Kidney (tissue), 14 donors: Measurements from ENCODE around the gene TMEM170A. TPM values are rescaled to one million over a fixed set of nuclear protein-coding genes. Genes with fewer than 3 reads are reported as not detected.
A peak's percentile ranks its signal among the peaks of the same experiment; 100 is the strongest.

Source experiments
- DNase-seq, 5 donors: peaks; one replicate each; pipeline ENCODE4 v3.0.0-alpha.2; 2013 to 2020
- FAIRE-seq: peaks from 2 replicates; lab custom pipeline; 2012; peaks lifted over from hg19 to GRCh38; lab: Jason Lieb, UNC
- H3K27ac ChIP-seq, 2 donors: one replicate each; pipeline ENCODE4 v1.7.0; 2013; ENCODE audit warnings: low read depth in 2 of 2, low read length in 2 of 2, inconsistent platforms in 1 of 2
- H3K27me3 ChIP-seq: one replicate; pipeline ENCODE4 v1.7.1; 2013; ENCODE audit warnings: low read length, inconsistent platforms; ENCODE audit not compliant: control insufficient read depth, insufficient read depth
- H3K36me3 ChIP-seq, 3 donors: one replicate each; pipeline versions ENCODE4 v1.7.0 to v1.7.1; 2013; ENCODE audit warnings: low read length in 3 of 3, control low read depth in 1 of 3, inconsistent platforms in 1 of 3; ENCODE audit not compliant: insufficient read depth in 3 of 3, control insufficient read depth in 2 of 3
- H3K4me1 ChIP-seq, 3 donors: one replicate each; pipeline versions ENCODE4 v1.7.0 to v1.7.1; 2013; ENCODE audit warnings: low read length in 3 of 3, inconsistent platforms in 1 of 3, low read depth in 1 of 3; ENCODE audit not compliant: control insufficient read depth in 2 of 3, insufficient read depth in 2 of 3
- H3K4me3 ChIP-seq, 3 donors: one replicate each; pipeline versions ENCODE4 v1.7.0 to v1.8.1; 2013; ENCODE audit warnings: low read length in 3 of 3, control low read depth in 1 of 3, inconsistent platforms in 1 of 3
- H3K9ac ChIP-seq, 3 donors: one replicate each; pipeline versions ENCODE4 v1.7.0 to v1.7.1; 2013; ENCODE audit warnings: low read length in 3 of 3, control low read depth in 1 of 3, inconsistent platforms in 1 of 3
- H3K9me3 ChIP-seq, 3 donors: one replicate each; pipeline versions ENCODE4 v1.7.0 to v1.7.1; 2013; ENCODE audit warnings: low read length in 3 of 3, control low read depth in 1 of 3, inconsistent platforms in 1 of 3; ENCODE audit not compliant: control insufficient read depth in 2 of 3, insufficient read depth in 1 of 3
- intact Hi-C: fragments of 100-400 bp; cut with DNase I; formaldehyde crosslinking; loops from one replicate; pipeline ENCODE4 v1.11.1; 2022
- polyA plus RNA-seq: library from polyadenylated mRNA; stranded (reverse); fragments of 350-450 nt; fragmentation: Illumina TruSeq; extraction: RNeasy Lipid Tissue Mini Kit (QIAGEN cat#74804); gene quantifications from one replicate; pipeline ENCODE4 v1.2.3, GENCODE V29; 2014; ENCODE audit warnings: low read depth, low replicate concordance; ENCODE audit not compliant: insufficient read depth
- total RNA-seq: library from RNA; stranded (reverse); fragmentation: NEBNext Ultra II Directional; extraction: Animal tissue kit (Norgen Biotek cat#: 25700); gene quantifications from one replicate; pipeline ENCODE4 v1.2.1, GENCODE V29; 2021
- TF ChIP-seq, protein P1 (sequence below): IDR thresholded peaks from 3 replicates; pipeline ENCODE4 v1.5.1; 2012; ENCODE audit warnings: mild to moderate bottlenecking, moderate library complexity, borderline replicate concordance; ENCODE audit not compliant: insufficient read depth; ENCODE audit errors: extremely low read depth
- donor health status: control.
- donor health status: control.
- donor health status: control.
- donor health status: control.
- donor health status: control.
- donor health status: DM: yes; HTN: yes; CAD: no.
- donor health status: Normal renal cell carcinoma (clear cell type).

Gene TMEM170A
- total and polyA plus RNA-seq, 2 donors from 2014 or later: 10.2 to 22.8 TPM

DNA sequence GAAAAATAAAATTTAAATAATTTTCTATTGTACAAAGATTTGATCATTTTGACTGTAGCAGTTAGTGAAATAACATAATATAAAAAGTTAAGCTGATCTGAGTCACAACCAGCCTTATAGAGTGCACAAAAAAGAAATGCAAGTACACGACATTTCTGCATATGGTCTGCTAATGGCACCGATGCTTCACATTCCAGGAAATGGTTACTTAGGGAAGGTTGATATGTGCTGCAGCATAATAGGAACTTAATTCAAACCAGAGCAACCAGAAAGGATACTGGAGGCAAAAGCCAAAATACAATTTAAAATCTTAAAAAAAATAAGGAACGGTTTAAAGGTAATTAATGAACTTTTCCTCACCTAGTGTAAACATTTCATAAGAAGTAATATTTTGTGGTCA is 21.2 kb downstream of the TMEM170A start:
- DNase-seq (no peak), FAIRE-seq (no peak)
- no peak overlapping the region for H3K9ac ChIP-seq
- no peak overlapping the region for H3K27ac ChIP-seq
- intact Hi-C loops: no loop called here
- H3K27me3 ChIP-seq: no peaks in the 10 kb centered on the region
- H3K9me3 ChIP-seq: no peaks in the 10 kb centered on the region
- H3K4me3 ChIP-seq: no peak overlapping the region
- TF ChIP-seq, protein P1, sequence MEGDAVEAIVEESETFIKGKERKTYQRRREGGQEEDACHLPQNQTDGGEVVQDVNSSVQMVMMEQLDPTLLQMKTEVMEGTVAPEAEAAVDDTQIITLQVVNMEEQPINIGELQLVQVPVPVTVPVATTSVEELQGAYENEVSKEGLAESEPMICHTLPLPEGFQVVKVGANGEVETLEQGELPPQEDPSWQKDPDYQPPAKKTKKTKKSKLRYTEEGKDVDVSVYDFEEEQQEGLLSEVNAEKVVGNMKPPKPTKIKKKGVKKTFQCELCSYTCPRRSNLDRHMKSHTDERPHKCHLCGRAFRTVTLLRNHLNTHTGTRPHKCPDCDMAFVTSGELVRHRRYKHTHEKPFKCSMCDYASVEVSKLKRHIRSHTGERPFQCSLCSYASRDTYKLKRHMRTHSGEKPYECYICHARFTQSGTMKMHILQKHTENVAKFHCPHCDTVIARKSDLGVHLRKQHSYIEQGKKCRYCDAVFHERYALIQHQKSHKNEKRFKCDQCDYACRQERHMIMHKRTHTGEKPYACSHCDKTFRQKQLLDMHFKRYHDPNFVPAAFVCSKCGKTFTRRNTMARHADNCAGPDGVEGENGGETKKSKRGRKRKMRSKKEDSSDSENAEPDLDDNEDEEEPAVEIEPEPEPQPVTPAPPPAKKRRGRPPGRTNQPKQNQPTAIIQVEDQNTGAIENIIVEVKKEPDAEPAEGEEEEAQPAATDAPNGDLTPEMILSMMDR: no peak
- peaks cover 0 to 6% (median 0%) of the 10 kb centered on the region in 3 donors for H3K36me3 ChIP-seq
- no peaks in the 10 kb centered on the region for H3K4me1 ChIP-seq

DNA sequence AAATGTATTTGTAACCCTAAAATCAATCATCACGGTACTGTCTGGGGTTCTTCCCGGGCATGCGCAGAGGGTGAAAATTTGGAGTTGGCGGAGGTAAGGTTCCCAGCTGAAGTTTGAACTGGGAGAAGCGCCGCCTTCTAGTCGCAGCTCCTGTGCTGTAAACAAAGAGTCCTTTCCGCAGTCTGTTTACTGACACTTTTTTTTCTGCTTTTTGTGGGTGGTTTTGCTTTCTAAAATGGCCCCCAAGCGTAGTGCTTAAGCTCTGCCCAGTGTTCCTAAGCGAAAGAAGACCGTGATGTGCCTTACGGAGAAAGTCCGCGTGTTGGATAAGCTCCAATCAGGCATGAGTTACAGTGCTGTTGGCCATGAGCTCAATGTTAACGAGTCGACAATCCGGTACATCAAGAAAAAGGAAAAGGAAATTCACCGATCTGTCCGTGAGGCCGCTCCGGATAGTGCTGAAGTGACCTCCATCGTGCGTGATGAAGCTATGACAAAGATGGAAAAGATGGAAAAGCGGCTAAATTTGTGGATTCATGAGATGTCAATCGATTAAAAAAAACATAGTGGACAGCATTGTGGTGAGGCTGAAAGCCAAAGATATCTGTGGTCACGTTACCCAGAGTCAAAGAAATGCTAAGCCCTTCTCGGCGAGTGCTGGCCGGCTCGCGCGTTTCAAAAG is 30.6 kb downstream of the TMEM170A start:
- H3K36me3 ChIP-seq: no peaks in the 10 kb centered on the region
- H3K4me3 ChIP-seq: peak overlapping the region; percentile 81 to 99 (median 93)
- H3K4me1 ChIP-seq: peaks cover 0 to 6% (median 5%) of the 10 kb centered on the region in 3 donors
- H3K27me3 ChIP-seq: no peaks in the 10 kb centered on the region
- H3K9ac ChIP-seq: peak overlapping the region; percentile 88 to 97 (median 92)
- peak in 4 of 5 donors; percentile 85 to 96 (median 91) for DNase-seq
- no peaks in the 10 kb centered on the region for H3K9me3 ChIP-seq
- peak overlapping the region; percentile 96 to 99 for H3K27ac ChIP-seq
- intact Hi-C loops: no loop called here
- FAIRE-seq: no peak
- TF ChIP-seq, protein P1: no peak

DNA sequence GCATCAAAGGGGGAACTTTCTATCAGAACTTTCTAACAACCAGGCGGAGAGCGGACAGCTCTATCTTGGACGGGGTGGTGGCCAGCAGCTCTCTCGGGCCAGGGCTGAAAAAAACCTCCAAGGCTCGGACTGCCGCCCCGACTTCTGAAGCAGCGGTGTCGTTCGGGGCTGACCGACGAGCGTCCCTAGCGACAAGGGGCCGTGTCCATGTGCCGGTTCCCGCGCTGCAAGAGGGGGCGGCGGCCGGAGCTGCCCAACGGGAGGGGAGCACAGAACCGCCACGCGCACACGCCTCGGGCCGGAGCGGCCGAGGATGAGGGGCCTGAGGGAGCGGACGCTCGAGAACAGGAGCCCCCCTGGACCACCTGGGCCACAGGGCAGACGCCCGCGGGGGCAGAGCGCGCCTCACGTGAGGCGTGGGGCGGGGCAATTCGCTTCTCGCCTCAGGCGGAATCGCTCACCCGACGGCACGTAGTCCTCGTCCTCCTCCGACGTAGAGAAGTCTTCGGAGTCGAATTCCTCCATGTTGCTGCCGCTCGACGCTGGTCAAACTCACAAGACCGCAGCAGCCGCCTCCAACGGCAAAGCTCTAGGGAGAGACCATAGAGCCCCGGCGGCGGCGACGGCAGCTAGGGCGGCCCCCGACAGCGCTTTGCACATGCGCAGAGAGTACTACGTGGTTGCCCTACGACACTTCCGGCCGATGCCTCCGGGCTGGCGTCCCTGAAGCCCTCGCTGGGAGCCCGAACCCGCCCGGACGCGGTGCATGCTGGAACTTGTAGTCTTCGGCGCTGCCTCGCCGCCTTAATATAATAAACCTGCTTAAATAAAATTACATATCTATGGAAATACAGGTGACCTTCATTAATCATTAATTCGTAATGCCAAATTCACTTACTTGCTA is 31.4 kb downstream of the TMEM170A start, which contains the start of gene CFDP1:
CFDP1 (minus strand) TSS at position 676 of the 904 bp plus-strand sequence; CDS start at position 525, 151 bp downstream.
- Histone ChIP-seq H3K27me3 (no peaks in the 10 kb centered on the region), H3K4me1 (peaks cover 0 to 6% (median 5%) of the 10 kb centered on the region in 3 donors), H3K36me3 (no peaks in the 10 kb centered on the region), H3K4me3 (peak within 1 kb of the TSS; percentile 81 to 99 (median 93)), H3K27ac (peak within 1 kb of the TSS; percentile 96 to 99), H3K9me3 (no peaks in the 10 kb centered on the region), H3K9ac (peak within 1 kb of the TSS; percentile 88 to 97 (median 92))
- TF ChIP-seq, protein P1: no peak
- peak; percentile 96 to 99 (median 98) for DNase-seq
- intact Hi-C loops: no loop called here
- no peak for FAIRE-seq
